Liver (tissue), 3 donors: ENCODE data around the gene SERPINA3.

Experiments used
- JUND ChIP-seq, 2 donors: IDR thresholded peaks; 2 replicates each; pipeline ENCODE4 v1.6.1; 2016; ENCODE audit warnings: antibody characterized with exemption in 2 of 2
- MAX ChIP-seq: IDR thresholded peaks from 2 replicates; pipeline ENCODE4 v1.6.1; 2016; ENCODE audit warnings: antibody characterized with exemption
- REST ChIP-seq: IDR thresholded peaks from 2 replicates; pipeline ENCODE4 v1.6.1; 2016; ENCODE audit warnings: antibody characterized with exemption, mild to moderate bottlenecking
- TF ChIP-seq, protein P1 (sequence below): fragments of 150-350 bp; IDR thresholded peaks from 2 replicates; pipeline ENCODE4 v1.5.1; 2017; ENCODE audit warnings: improper control_type of control experiment, low read depth, low read length; ENCODE audit not compliant: missing input control
- donor health status: healthy.
- donor health status: healthy.

DNA sequence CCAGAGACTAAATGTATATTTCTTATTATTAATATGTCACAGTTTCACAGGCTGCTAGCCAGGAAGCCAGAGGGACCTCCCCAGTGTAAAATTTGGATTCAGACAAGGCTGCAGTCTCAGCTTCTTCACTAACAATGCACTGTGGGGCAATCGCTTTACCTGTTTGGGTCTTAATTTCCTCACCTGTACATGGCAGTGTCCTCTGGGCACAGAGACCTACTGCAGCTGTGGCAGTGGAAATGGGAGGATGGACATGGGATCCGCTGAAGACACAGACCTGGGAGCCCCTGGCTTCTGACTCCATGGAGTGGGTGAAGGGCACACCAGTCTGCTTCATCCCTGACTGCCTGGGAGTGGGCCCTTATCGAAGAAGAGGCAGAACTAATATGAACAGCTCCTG lies 37.9 kb upstream of the SERPINA3 start:
- TF ChIP-seq REST (no peak), MAX (no peak), JUND (IDR thresholded peaks at IDR 0.05) (no peak)
- TF ChIP-seq, protein P1, sequence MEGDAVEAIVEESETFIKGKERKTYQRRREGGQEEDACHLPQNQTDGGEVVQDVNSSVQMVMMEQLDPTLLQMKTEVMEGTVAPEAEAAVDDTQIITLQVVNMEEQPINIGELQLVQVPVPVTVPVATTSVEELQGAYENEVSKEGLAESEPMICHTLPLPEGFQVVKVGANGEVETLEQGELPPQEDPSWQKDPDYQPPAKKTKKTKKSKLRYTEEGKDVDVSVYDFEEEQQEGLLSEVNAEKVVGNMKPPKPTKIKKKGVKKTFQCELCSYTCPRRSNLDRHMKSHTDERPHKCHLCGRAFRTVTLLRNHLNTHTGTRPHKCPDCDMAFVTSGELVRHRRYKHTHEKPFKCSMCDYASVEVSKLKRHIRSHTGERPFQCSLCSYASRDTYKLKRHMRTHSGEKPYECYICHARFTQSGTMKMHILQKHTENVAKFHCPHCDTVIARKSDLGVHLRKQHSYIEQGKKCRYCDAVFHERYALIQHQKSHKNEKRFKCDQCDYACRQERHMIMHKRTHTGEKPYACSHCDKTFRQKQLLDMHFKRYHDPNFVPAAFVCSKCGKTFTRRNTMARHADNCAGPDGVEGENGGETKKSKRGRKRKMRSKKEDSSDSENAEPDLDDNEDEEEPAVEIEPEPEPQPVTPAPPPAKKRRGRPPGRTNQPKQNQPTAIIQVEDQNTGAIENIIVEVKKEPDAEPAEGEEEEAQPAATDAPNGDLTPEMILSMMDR, result no peak
